SK-N-SH treated with all-trans-retinoic acid at 6 μM for 48 hours (cell line): Measurements from ENCODE around the gene ZFHX3.

ENCODE experiments used
- ATAC-seq: fragments of 200-7000 bp; cut with Tn5 transposase; 3 replicates; pipeline ENCODE4 v1.9.1; 2020; ENCODE audit warnings: mild to moderate bottlenecking, moderate library complexity
- ARNTL ChIP-seq: fragments of 450-650 bp; formaldehyde crosslinking; IDR thresholded peaks from 2 replicates; pipeline ENCODE4 v1.5.0; 2020; ENCODE audit warnings: low read depth, mild to moderate bottlenecking, moderate library complexity, borderline replicate concordance
- BACH2 ChIP-seq: fragments of 250-450 bp; sonication (Bioruptor Pico); IDR thresholded peaks from 2 replicates; pipeline ENCODE4 v1.9.0; 2021; ENCODE audit warnings: mild to moderate bottlenecking, borderline replicate concordance
- CREB5 ChIP-seq: fragments of 250-450 bp; sonication (Bioruptor Pico); IDR thresholded peaks from 2 replicates; pipeline ENCODE4 v1.5.1; 2020; ENCODE audit warnings: low read depth, mild to moderate bottlenecking, moderate library complexity
- CSDC2 ChIP-seq: fragments of 250-450 bp; sonication (Bioruptor Pico); IDR thresholded peaks from 2 replicates; pipeline ENCODE4 v1.5.0; 2020; ENCODE audit warnings: mild to moderate bottlenecking, moderate library complexity
- CSRNP3 ChIP-seq: fragments of 250-450 bp; sonication (Bioruptor Pico); IDR thresholded peaks from 2 replicates; pipeline ENCODE4 v1.5.1; 2021; ENCODE audit warnings: mild to moderate bottlenecking, moderate library complexity
- ESRRG ChIP-seq: fragments of 250-450 bp; sonication (Bioruptor Pico); IDR thresholded peaks from 2 replicates; pipeline ENCODE4 v1.6.1; 2021; ENCODE audit warnings: mild to moderate bottlenecking
- GLIS3 ChIP-seq: fragments of 250-450 bp; sonication (Bioruptor Pico); IDR thresholded peaks from 2 replicates; pipeline ENCODE4 v1.5.0; 2020; ENCODE audit warnings: mild to moderate bottlenecking, moderate library complexity
- OSR1 ChIP-seq: fragments of 250-450 bp; sonication (Bioruptor Pico); IDR thresholded peaks from 2 replicates; pipeline ENCODE4 v1.8.0; 2022; ENCODE audit warnings: moderate library complexity, mild to moderate bottlenecking, inconsistent platforms
- PATZ1 ChIP-seq: fragments of 250-450 bp; sonication (Bioruptor Pico); IDR thresholded peaks from 2 replicates; pipeline ENCODE4 v1.8.0; 2020; ENCODE audit warnings: mild to moderate bottlenecking, moderate library complexity, borderline replicate concordance
- POU6F1 ChIP-seq: fragments of 250-450 bp; sonication (Bioruptor Pico); IDR thresholded peaks from 2 replicates; pipeline ENCODE4 v1.8.0; 2021; ENCODE audit warnings: low read depth, mild to moderate bottlenecking, moderate library complexity, borderline replicate concordance
- PPARA ChIP-seq: fragments of 250-450 bp; sonication (Bioruptor Pico); IDR thresholded peaks from 2 replicates; pipeline ENCODE4 v1.5.0; 2020; ENCODE audit warnings: mild to moderate bottlenecking, borderline replicate concordance
- RARB ChIP-seq: fragments of 250-450 bp; sonication (Bioruptor Pico); IDR thresholded peaks from 2 replicates; pipeline ENCODE4 v1.8.0; 2021; ENCODE audit warnings: mild to moderate bottlenecking, moderate library complexity
- SNAI2 ChIP-seq: fragments of 250-450 bp; sonication (Bioruptor Pico); IDR thresholded peaks from 2 replicates; pipeline ENCODE4 v1.5.0; 2020; ENCODE audit warnings: mild to moderate bottlenecking, moderate library complexity
- TCF4 ChIP-seq: fragments of 250-450 bp; sonication (Bioruptor Pico); IDR thresholded peaks from 2 replicates; pipeline ENCODE4 v1.8.0; 2021; ENCODE audit warnings: mild to moderate bottlenecking, moderate library complexity, borderline replicate concordance
- TOX ChIP-seq: fragments of 250-450 bp; sonication (Bioruptor Pico); IDR thresholded peaks from 2 replicates; pipeline ENCODE4 v1.8.0; 2021; ENCODE audit warnings: mild to moderate bottlenecking, moderate library complexity, borderline replicate concordance
- TSHZ2 ChIP-seq: fragments of 250-450 bp; sonication (Bioruptor Pico); IDR thresholded peaks from 2 replicates; pipeline ENCODE4 v1.5.0; 2020; ENCODE audit warnings: mild to moderate bottlenecking, moderate library complexity
- ZC3H10 ChIP-seq: fragments of 250-450 bp; sonication (Bioruptor Pico); IDR thresholded peaks from 2 replicates; pipeline ENCODE4 v1.5.1; 2021; ENCODE audit warnings: mild to moderate bottlenecking, moderate library complexity
- ZFP3 ChIP-seq: fragments of 250-450 bp; sonication (Bioruptor Pico); IDR thresholded peaks from 2 replicates; pipeline ENCODE4 v1.5.0; 2020; ENCODE audit warnings: mild to moderate bottlenecking, moderate library complexity
- ZFP30 ChIP-seq: fragments of 450-650 bp; formaldehyde crosslinking; IDR thresholded peaks from 2 replicates; pipeline ENCODE4 v1.5.0; 2022; ENCODE audit warnings: mild to moderate bottlenecking, moderate library complexity
- ZNF70 ChIP-seq: fragments of 450-650 bp; formaldehyde crosslinking; IDR thresholded peaks from 2 replicates; pipeline ENCODE4 v1.5.0; 2020; ENCODE audit warnings: mild to moderate bottlenecking, moderate library complexity
- ZNF8 ChIP-seq: fragments of 450-650 bp; formaldehyde crosslinking; IDR thresholded peaks from 2 replicates; pipeline ENCODE4 v1.5.0; 2020; ENCODE audit warnings: mild to moderate bottlenecking, moderate library complexity

The ZFHX3 gene

GRCh38 chr16:72844225-72844920 lies 203.6 kb downstream of the ZFHX3 start:
- no peak for ATAC-seq
- TF ChIP-seq TSHZ2 (CRISPR knock-in tag) (no peak), CSDC2 (CRISPR knock-in tag) (no peak), OSR1 (CRISPR knock-in tag) (no peak), GLIS3 (CRISPR knock-in tag) (no peak), ZC3H10 (CRISPR knock-in tag) (no peak), CREB5 (CRISPR knock-in tag) (no peak), ZNF70 (CRISPR knock-in tag) (no peak), POU6F1 (CRISPR knock-in tag) (no peak), PPARA (CRISPR knock-in tag) (no peak), ZFP30 (CRISPR knock-in tag) (no peak), PATZ1 (CRISPR knock-in tag) (no peak), RARB (CRISPR knock-in tag) (no peak), CSRNP3 (CRISPR knock-in tag) (no peak), TCF4 (CRISPR knock-in tag) (no peak), ZNF8 (CRISPR knock-in tag) (no peak), ARNTL (CRISPR knock-in tag) (no peak), BACH2 (CRISPR knock-in tag) (no peak), ZFP3 (CRISPR knock-in tag) (no peak), ESRRG (no peak)

GRCh38 chr16:72841506-72841905 lies 206.4 kb downstream of the ZFHX3 start:
- TF ChIP-seq PATZ1 (CRISPR knock-in tag) = no peak
- no peak for TF ChIP-seq OSR1 (CRISPR knock-in tag)
- TF ChIP-seq ZNF8 (CRISPR knock-in tag) = no peak
- TF ChIP-seq RARB (CRISPR knock-in tag) = no peak
- TF ChIP-seq TCF4 (CRISPR knock-in tag) = no peak
- no peak for TF ChIP-seq TSHZ2 (CRISPR knock-in tag)
- TF ChIP-seq PPARA (CRISPR knock-in tag) = no peak
- no peak for TF ChIP-seq SNAI2 (CRISPR knock-in tag)
- TF ChIP-seq ZNF70 (CRISPR knock-in tag) = no peak
- TF ChIP-seq GLIS3 (CRISPR knock-in tag) = no peak
- TF ChIP-seq ZC3H10 (CRISPR knock-in tag) = no peak
- no peak for TF ChIP-seq TOX (CRISPR knock-in tag)
- no peak for ATAC-seq
